C4-2B (cell line): ENCODE measurements around the gene PTGDS.

Source experiments
- ZFX ChIP-seq: fragments of 450-650 bp; IDR thresholded peaks from 2 replicates; pipeline ENCODE4 v1.6.1; 2017
- TF ChIP-seq, protein P1 (sequence below): fragments of 450-650 bp; conservative IDR thresholded peaks from 2 replicates; pipeline ENCODE4 v1.5.1; 2017; ENCODE audit warnings: mild to moderate bottlenecking

DNA sequence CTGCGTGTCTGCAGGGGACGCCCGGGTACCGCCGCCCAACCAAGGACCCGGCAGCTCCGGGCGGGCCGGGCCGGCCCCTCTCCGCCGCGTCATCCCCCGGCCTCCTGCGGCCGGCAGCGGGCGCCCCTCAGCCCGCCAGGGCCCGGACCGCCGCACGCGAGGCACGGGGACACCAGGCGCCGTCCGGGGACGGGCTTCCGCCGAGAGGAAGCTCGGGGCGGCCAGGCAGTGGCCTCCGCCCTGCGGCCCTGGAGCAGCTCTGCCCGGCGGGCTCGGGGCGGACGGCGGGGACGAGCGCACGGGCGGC, 33.1 kb upstream of the PTGDS start:
- TF ChIP-seq, protein P1, sequence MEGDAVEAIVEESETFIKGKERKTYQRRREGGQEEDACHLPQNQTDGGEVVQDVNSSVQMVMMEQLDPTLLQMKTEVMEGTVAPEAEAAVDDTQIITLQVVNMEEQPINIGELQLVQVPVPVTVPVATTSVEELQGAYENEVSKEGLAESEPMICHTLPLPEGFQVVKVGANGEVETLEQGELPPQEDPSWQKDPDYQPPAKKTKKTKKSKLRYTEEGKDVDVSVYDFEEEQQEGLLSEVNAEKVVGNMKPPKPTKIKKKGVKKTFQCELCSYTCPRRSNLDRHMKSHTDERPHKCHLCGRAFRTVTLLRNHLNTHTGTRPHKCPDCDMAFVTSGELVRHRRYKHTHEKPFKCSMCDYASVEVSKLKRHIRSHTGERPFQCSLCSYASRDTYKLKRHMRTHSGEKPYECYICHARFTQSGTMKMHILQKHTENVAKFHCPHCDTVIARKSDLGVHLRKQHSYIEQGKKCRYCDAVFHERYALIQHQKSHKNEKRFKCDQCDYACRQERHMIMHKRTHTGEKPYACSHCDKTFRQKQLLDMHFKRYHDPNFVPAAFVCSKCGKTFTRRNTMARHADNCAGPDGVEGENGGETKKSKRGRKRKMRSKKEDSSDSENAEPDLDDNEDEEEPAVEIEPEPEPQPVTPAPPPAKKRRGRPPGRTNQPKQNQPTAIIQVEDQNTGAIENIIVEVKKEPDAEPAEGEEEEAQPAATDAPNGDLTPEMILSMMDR, result no peak
- peak; percentile 90 for TF ChIP-seq ZFX
